ENCODE results near the gene SLC22A6. TPM values are rescaled to one million over a fixed set of nuclear protein-coding genes. Genes with fewer than 3 reads are reported as not detected.

The SLC22A6 gene
- total RNA-seq, 1 donor from 2014 or later: not detected

DNA sequence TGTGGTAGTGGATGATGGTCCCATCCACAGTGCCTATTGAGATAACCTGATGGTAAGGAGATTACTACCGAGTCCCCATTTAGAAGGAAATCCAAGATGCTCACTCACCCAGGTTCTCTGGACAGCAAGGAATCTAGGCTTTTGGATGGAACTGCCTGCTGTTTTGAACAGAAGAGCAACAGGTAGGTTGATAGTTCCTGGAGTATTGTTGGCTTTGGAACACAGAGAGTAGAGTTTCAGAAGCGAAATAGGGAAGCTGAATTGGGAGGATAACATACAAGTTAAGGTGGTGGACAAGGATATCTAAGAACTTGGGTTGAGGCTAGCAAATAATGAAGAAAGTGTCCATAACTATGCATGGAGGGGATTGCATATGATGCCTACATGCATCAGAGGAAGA, 27.6 kb downstream of the SLC22A6 start:
- Histone ChIP-seq H3K27ac (no peak overlapping the region), H3K9ac (no peak overlapping the region), H3K4me3 (no peak overlapping the region), H3K27me3 (no peaks in the 10 kb centered on the region), H4K20me1 (ENCODE audit: low read depth) (no peaks in the 10 kb centered on the region), H3F3A (ENCODE audit: low read depth) (no peaks in the 10 kb centered on the region), H3K36me3 (no peaks in the 10 kb centered on the region), H2AFZ (replicated peaks) (no peak overlapping the region), H3K4me2 (no peak overlapping the region), H3K9me3 (ENCODE audit: low read depth) (no peaks in the 10 kb centered on the region), H3K79me2 (ENCODE audit: low read depth) (no peaks in the 10 kb centered on the region), H3K4me1 (peaks cover 7% of the 10 kb centered on the region)
- peaks cover 5% of the 10 kb centered on the region for H3K27me3 Mint-ChIP-seq (ENCODE audit: insufficient read depth, low read depth)
- no peak overlapping the region for H3K4me3 Mint-ChIP-seq
- no peaks in the 10 kb centered on the region for H3K36me3 Mint-ChIP-seq
- DNase-seq (ENCODE audit: low spot score): no peak
- H3K27ac Mint-ChIP-seq: no peak overlapping the region
- no peaks in the 10 kb centered on the region for H3K9me3 Mint-ChIP-seq
- TF ChIP-seq EZH2 (IDR thresholded peaks at IDR 0.05) (no peak), EZH2phosphoT487 (IDR thresholded peaks at IDR 0.05) (no peak)
- TF ChIP-seq, protein P1, sequence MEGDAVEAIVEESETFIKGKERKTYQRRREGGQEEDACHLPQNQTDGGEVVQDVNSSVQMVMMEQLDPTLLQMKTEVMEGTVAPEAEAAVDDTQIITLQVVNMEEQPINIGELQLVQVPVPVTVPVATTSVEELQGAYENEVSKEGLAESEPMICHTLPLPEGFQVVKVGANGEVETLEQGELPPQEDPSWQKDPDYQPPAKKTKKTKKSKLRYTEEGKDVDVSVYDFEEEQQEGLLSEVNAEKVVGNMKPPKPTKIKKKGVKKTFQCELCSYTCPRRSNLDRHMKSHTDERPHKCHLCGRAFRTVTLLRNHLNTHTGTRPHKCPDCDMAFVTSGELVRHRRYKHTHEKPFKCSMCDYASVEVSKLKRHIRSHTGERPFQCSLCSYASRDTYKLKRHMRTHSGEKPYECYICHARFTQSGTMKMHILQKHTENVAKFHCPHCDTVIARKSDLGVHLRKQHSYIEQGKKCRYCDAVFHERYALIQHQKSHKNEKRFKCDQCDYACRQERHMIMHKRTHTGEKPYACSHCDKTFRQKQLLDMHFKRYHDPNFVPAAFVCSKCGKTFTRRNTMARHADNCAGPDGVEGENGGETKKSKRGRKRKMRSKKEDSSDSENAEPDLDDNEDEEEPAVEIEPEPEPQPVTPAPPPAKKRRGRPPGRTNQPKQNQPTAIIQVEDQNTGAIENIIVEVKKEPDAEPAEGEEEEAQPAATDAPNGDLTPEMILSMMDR (IDR thresholded peaks at IDR 0.05): no peak
- peaks cover 12% of the 10 kb centered on the region for H3K4me1 Mint-ChIP-seq

DNA sequence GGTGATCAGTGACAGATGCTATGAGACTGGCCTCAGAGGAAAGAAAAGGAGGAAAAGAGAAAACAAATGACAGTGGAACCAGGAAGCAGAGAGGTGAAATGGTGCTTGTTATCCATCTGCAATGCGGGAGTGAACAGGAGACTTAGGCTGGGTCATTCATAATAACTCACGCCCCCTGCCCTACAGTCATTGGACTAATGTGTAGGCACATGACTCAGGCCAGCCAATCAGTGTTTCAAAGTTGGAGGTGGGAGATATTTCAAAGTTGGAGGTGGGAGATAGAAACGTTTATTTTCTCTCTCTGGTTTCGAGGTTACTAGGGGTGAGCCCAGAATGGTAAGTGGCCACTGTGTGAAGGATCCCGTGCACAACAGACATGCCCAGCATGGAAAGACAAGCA, 30.3 kb downstream of the SLC22A6 start:
- no peak overlapping the region for H3K9ac ChIP-seq
- no peaks in the 10 kb centered on the region for H3F3A ChIP-seq (ENCODE audit: low read depth)
- H3K4me2 ChIP-seq: no peak overlapping the region
- no peak overlapping the region for H3K27ac Mint-ChIP-seq
- no peaks in the 10 kb centered on the region for H3K9me3 ChIP-seq (ENCODE audit: low read depth)
- no peak overlapping the region for H3K27ac ChIP-seq
- no peaks in the 10 kb centered on the region for H3K27me3 ChIP-seq
- no peak for DNase-seq (ENCODE audit: low spot score)
- no peaks in the 10 kb centered on the region for H3K36me3 Mint-ChIP-seq
- no peaks in the 10 kb centered on the region for H3K79me2 ChIP-seq (ENCODE audit: low read depth)
- H3K27me3 Mint-ChIP-seq (ENCODE audit: insufficient read depth, low read depth): peaks cover 11% of the 10 kb centered on the region
- peaks cover 7% of the 10 kb centered on the region for H3K4me1 ChIP-seq
- H3K4me3 Mint-ChIP-seq: no peak overlapping the region
- no peaks in the 10 kb centered on the region for H3K9me3 Mint-ChIP-seq
- H3K4me1 Mint-ChIP-seq: peaks cover 12% of the 10 kb centered on the region
- H3K36me3 ChIP-seq: no peaks in the 10 kb centered on the region
- H2AFZ ChIP-seq (replicated peaks): peak overlapping the region; percentile 1
- no peak overlapping the region for H3K4me3 ChIP-seq
- H4K20me1 ChIP-seq (ENCODE audit: low read depth): no peaks in the 10 kb centered on the region
- TF ChIP-seq, protein P1 (IDR thresholded peaks at IDR 0.05): no peak
- no peak for TF ChIP-seq EZH2phosphoT487 (IDR thresholded peaks at IDR 0.05)
- no peak for TF ChIP-seq EZH2 (IDR thresholded peaks at IDR 0.05)

DNA sequence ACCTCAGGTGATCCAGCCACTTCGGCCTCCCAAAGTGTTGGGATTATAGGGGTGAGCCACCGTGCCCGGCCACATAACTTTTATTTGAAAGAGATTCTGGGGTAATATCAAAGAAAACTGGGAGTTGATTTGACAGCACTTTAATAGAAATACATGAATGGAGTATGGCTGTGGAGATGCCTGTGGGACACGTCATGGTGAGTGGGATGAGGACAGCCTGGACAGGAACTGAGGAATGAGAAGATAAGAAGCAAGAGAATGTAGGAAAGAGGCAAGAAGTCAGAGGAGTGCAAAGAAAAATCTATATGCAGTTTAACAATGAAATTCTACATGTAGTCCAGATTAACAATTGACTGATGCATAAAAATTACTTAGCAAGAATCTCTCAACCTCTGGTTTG, 31.0 kb downstream of the SLC22A6 start:
- DNase-seq (ENCODE audit: low spot score): no peak
- Histone ChIP-seq H3K36me3 (no peaks in the 10 kb centered on the region), H3K9ac (no peak overlapping the region), H3K27me3 (no peaks in the 10 kb centered on the region), H2AFZ (replicated peaks) (no peak overlapping the region), H3F3A (ENCODE audit: low read depth) (no peaks in the 10 kb centered on the region), H3K27ac (no peak overlapping the region), H4K20me1 (ENCODE audit: low read depth) (no peaks in the 10 kb centered on the region), H3K79me2 (ENCODE audit: low read depth) (no peaks in the 10 kb centered on the region), H3K4me3 (no peak overlapping the region), H3K9me3 (ENCODE audit: low read depth) (no peaks in the 10 kb centered on the region), H3K4me2 (no peak overlapping the region), H3K4me1 (peaks cover 3% of the 10 kb centered on the region)
- Mint-ChIP-seq H3K27ac (no peak overlapping the region), H3K27me3 (ENCODE audit: insufficient read depth, low read depth) (peaks cover 11% of the 10 kb centered on the region), H3K4me1 (peaks cover 5% of the 10 kb centered on the region), H3K9me3 (no peaks in the 10 kb centered on the region), H3K4me3 (no peak overlapping the region), H3K36me3 (no peaks in the 10 kb centered on the region)
- TF ChIP-seq EZH2phosphoT487 (IDR thresholded peaks at IDR 0.05): no peak
- no peak for TF ChIP-seq EZH2 (IDR thresholded peaks at IDR 0.05)
- TF ChIP-seq, protein P1 (IDR thresholded peaks at IDR 0.05): no peak
